OCI-LY1 (cell line): ENCODE results near the gene BNIP5.

Source experiments
- EZH2 ChIP-seq: fragments of 200-600 bp; sonication (generic), shearing (Covaris generic); IDR thresholded peaks from 2 replicates; pipeline ENCODE4 v1.8.0; 2017; ENCODE audit warnings: borderline replicate concordance, mixed run types, mild to moderate bottlenecking, antibody characterized with exemption, low read length, moderate library complexity, mixed read lengths
- TF ChIP-seq, protein P1 (sequence below): fragments of 200-600 bp; sonication (generic), shearing (Covaris generic); IDR thresholded peaks from 2 replicates; pipeline ENCODE4 v1.5.1; 2017; ENCODE audit warnings: mild to moderate bottlenecking, antibody characterized with exemption, low read length, moderate library complexity, mixed read lengths

DNA sequence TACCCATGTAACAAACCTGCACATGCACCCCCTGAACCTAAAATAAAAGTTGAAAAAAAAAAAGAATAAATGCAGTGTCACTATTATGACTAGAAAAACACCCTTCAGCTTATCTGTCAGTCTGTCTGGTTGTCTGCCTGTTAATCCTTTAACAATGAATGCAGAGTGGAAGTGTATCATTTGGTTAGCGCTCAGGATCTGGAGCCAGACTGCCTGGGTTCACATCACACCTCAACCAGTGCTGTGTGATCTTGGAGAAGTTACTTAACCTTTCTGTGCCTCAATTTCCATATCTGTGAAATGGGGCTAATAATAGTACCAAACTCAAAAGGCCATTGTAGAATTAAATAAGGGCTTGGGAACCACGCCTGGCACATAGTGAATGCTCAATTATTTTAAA, 34.0 kb upstream of the BNIP5 start:
- TF ChIP-seq, protein P1, sequence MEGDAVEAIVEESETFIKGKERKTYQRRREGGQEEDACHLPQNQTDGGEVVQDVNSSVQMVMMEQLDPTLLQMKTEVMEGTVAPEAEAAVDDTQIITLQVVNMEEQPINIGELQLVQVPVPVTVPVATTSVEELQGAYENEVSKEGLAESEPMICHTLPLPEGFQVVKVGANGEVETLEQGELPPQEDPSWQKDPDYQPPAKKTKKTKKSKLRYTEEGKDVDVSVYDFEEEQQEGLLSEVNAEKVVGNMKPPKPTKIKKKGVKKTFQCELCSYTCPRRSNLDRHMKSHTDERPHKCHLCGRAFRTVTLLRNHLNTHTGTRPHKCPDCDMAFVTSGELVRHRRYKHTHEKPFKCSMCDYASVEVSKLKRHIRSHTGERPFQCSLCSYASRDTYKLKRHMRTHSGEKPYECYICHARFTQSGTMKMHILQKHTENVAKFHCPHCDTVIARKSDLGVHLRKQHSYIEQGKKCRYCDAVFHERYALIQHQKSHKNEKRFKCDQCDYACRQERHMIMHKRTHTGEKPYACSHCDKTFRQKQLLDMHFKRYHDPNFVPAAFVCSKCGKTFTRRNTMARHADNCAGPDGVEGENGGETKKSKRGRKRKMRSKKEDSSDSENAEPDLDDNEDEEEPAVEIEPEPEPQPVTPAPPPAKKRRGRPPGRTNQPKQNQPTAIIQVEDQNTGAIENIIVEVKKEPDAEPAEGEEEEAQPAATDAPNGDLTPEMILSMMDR, result no peak
- no peak for TF ChIP-seq EZH2
